ENCODE results near the gene TSPAN4. TPM values are rescaled to one million over a fixed set of nuclear protein-coding genes. Genes with fewer than 3 reads are reported as not detected.

TSPAN4 gene
- total and polyA plus RNA-seq, 2 donors (not counting 1 experiment from before 2014, with no cell fraction given), result 2.9 to 7.4 TPM

DNA sequence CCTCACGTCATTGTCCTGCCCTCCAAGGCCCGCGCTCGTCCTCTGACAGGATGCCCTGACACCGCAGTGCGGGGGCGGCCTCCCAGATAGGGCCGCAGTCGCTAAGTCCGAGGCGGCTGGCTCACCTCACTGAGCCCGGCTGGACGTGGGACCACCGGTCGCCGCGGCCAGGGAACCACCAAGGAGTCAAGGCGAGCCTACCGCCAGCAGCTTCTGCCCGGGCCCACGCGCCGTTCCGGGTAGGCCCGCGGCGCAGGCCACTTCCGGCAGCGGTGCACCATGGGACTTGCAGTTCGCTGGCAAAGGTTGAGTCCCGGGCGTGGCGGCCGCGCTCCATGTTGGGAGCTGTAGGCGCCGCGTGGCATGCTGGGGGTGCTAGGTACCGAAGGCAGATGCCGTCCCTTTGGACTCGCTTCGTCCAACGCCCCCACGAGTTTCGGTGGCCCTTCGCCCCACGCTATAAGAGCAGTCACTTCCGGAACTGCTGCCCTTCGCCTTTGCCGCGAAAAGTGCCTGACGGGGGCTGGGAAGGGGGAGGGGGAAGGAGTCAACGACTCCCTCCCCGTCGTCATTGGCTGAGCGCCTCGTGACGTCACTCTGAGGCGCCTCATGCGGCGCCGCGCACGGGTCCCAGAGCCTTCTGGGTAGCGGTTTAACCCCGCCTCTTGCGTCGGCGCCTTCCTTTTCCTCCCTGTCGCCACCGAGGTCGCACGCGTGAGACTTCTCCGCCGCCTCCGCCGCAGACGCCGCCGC is 33.2 kb upstream of the TSPAN4 start, which contains the start of gene RPLP2:
RPLP2 (plus strand) TSS at position 681 of the 753 bp plus-strand sequence. CDS start 268 bp downstream, outside the sequence.
- DNase-seq (peak; percentile 100), ATAC-seq (ENCODE audit: low read depth) (peak; percentile 82)
- H3K4me2 ChIP-seq (replicated peaks; ENCODE audit: low read depth, low read length, poor library complexity, severe bottlenecking), result peak within 1 kb of the TSS; percentile 87
- peak within 1 kb of the TSS; percentile 83 to 94 for H3K27ac ChIP-seq (ENCODE audit: low read length in 2 of 2)
- H2AFZ ChIP-seq (ENCODE audit: insufficient read depth, low read depth, low read length, poor library complexity, severe bottlenecking), result peak within 1 kb of the TSS; percentile 93
- peaks cover 2 to 24% of the 10 kb centered on the region in 2 experiments for H3K36me3 ChIP-seq (replicated peaks in 1 of 2; ENCODE audit: control extremely low read depth in 1 of 2, control insufficient read depth in 1 of 2, extremely low read depth in 1 of 2, insufficient read depth in 2 of 2, low read length in 1 of 2)
- intact Hi-C loops (cut with micrococcal nuclease), result loop anchor here (1.0 to 5.0 kb wide), 5 partner anchors 10 to 303 kb away; partner anchors contain the start of genes AP2A2, POLR2L, RNH1 and SLC25A22
- no peaks in the 10 kb centered on the region for H3K9me3 Mint-ChIP-seq (ENCODE audit: insufficient read depth)
- H3K27ac Mint-ChIP-seq, result peak within 1 kb of the TSS; percentile 99
- no peaks in the 10 kb centered on the region for H3K27me3 Mint-ChIP-seq
- H3K4me3 ChIP-seq (ENCODE audit: control extremely low read depth in 1 of 5, extremely low read depth in 1 of 5, insufficient read depth in 1 of 5, low read depth in 2 of 5, low read length in 4 of 5), result peak within 1 kb of the TSS; percentile 53 to 95 (median 86)
- 1% methylated on average over 80 of the region's 81 CpGs for WGBS (ENCODE audit: insufficient coverage)
- H3K9ac ChIP-seq (ENCODE audit: low read length), result peak within 1 kb of the TSS; percentile 90
- H3K9me3 ChIP-seq (ENCODE audit: control extremely low read depth in 1 of 3, control insufficient read depth in 2 of 3, insufficient read depth in 1 of 3, low read length in 2 of 3), result no peaks in the 10 kb centered on the region
- H3K4me3 Mint-ChIP-seq, result peak within 1 kb of the TSS; percentile 96
- no peaks in the 10 kb centered on the region for H3K27me3 ChIP-seq (replicated peaks in 1 of 4; ENCODE audit: control extremely low read depth in 1 of 4, control insufficient read depth in 3 of 4, insufficient read depth in 4 of 4, low read length in 3 of 4)
- peaks cover 42% of the 10 kb centered on the region for H3K4me1 Mint-ChIP-seq
- POLR2A ChIA-PET, result interaction anchor here (0.6 to 2.9 kb wide), 6 partner anchors 10 to 115 kb away, joined by 3 to 32 read pairs (median 8); partner anchors contain the start of genes PNPLA2, POLR2L, SLC25A22 and TMEM80
- H3K4me1 ChIP-seq (ENCODE audit: control insufficient read depth in 2 of 2, insufficient read depth in 2 of 2, low read length in 2 of 2), result peaks cover 23 to 35% of the 10 kb centered on the region in 2 donors
- CTCF ChIA-PET, result interaction anchor here (1.1 to 2.6 kb wide), 4 partner anchors 10 to 255 kb away, joined by 3 to 14 read pairs (median 4); partner anchors contain the start of gene PNPLA2
- H4K20me1 ChIP-seq (ENCODE audit: control insufficient read depth, insufficient read depth, low read length, poor library complexity, severe bottlenecking), result peaks cover 36% of the 10 kb centered on the region
- no peak for TF ChIP-seq EZH2 (IDR thresholded peaks at IDR 0.05; ENCODE audit: borderline replicate concordance, insufficient read depth, low read depth, low read length, poor library complexity, severe bottlenecking)
- TF ChIP-seq, protein P1, sequence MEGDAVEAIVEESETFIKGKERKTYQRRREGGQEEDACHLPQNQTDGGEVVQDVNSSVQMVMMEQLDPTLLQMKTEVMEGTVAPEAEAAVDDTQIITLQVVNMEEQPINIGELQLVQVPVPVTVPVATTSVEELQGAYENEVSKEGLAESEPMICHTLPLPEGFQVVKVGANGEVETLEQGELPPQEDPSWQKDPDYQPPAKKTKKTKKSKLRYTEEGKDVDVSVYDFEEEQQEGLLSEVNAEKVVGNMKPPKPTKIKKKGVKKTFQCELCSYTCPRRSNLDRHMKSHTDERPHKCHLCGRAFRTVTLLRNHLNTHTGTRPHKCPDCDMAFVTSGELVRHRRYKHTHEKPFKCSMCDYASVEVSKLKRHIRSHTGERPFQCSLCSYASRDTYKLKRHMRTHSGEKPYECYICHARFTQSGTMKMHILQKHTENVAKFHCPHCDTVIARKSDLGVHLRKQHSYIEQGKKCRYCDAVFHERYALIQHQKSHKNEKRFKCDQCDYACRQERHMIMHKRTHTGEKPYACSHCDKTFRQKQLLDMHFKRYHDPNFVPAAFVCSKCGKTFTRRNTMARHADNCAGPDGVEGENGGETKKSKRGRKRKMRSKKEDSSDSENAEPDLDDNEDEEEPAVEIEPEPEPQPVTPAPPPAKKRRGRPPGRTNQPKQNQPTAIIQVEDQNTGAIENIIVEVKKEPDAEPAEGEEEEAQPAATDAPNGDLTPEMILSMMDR (IDR thresholded peaks at IDR 0.05), result no peak
- peaks cover 31% of the 10 kb centered on the region for H3K79me2 ChIP-seq (ENCODE audit: control insufficient read depth, insufficient read depth, low read length)
